K562 (cell line): ENCODE data around the gene ZBTB8B. TPM values are rescaled to one million over a fixed set of nuclear protein-coding genes. Genes with fewer than 3 reads are reported as not detected.

Source experiments
- ATF1 ChIP-seq, 2 experiments: fragments of 450-650 bp in 1 of 2; IDR thresholded peaks; 2 replicates each; pipeline ENCODE4 v1.6.1; 2016; ENCODE audit warnings: missing compliant biosample characterization in 1 of 2, missing genetic modification characterization in 1 of 2
- FOXA3 ChIP-seq, 2 experiments: fragments of 450-650 bp in 1 of 2; sonication (generic) in 1 of 2; formaldehyde crosslinking; IDR thresholded peaks in 1 of 2; conservative IDR thresholded peaks in 1 of 2; 2 replicates each; pipeline versions ENCODE4 v1.4.0 to v1.8.0; 2020 to 2022; ENCODE audit warnings: mild to moderate bottlenecking in 2 of 2, missing genetic modification reagents in 1 of 2
- HDAC8 ChIP-seq: fragments of 450-650 bp; IDR thresholded peaks from 2 replicates; pipeline ENCODE4 v1.6.1; 2016; ENCODE audit warnings: mild to moderate bottlenecking, missing genetic modification characterization, moderate library complexity, missing compliant biosample characterization
- JUNB ChIP-seq: fragments of 450-650 bp; formaldehyde crosslinking; conservative IDR thresholded peaks from 2 replicates; pipeline ENCODE4 v1.4.0; 2020; ENCODE audit warnings: mild to moderate bottlenecking
- MAFF ChIP-seq: IDR thresholded peaks from 2 replicates; pipeline ENCODE4 v1.6.1; 2012; ENCODE audit warnings: low read length, improper control_type of control experiment
- MECOM ChIP-seq: fragments of 250-450 bp; sonication (Bioruptor Pico); IDR thresholded peaks from 2 replicates; pipeline ENCODE4 v1.8.0; 2022; ENCODE audit warnings: inconsistent platforms
- PBX2 ChIP-seq, 2 experiments: IDR thresholded peaks in 1 of 2; conservative IDR thresholded peaks in 1 of 2; 2 replicates each; pipeline ENCODE4 v1.6.1; 2016; ENCODE audit warnings: low read depth in 2 of 2, mild to moderate bottlenecking in 1 of 2, missing compliant biosample characterization in 1 of 2, missing genetic modification characterization in 1 of 2, moderate library complexity in 1 of 2
- ZBTB40 ChIP-seq, 2 experiments: fragments of 450-650 bp in 1 of 2; sonication (generic) in 1 of 2; formaldehyde crosslinking in 1 of 2; IDR thresholded peaks; 2 replicates each; pipeline versions ENCODE4 v1.7.1 to v1.9.0; 2016 to 2022; ENCODE audit warnings: inconsistent platforms in 1 of 2, mild to moderate bottlenecking in 1 of 2, missing genetic modification reagents in 1 of 2
- ZNF444 ChIP-seq: fragments of 250-450 bp; sonication (Bioruptor Pico); IDR thresholded peaks from 2 replicates; pipeline ENCODE4 v1.4.0; 2020; ENCODE audit warnings: mild to moderate bottlenecking, moderate library complexity
- ZNF511 ChIP-seq: sonication (generic); formaldehyde crosslinking; IDR thresholded peaks from 2 replicates; pipeline ENCODE4 v1.8.0; 2022; ENCODE audit warnings: mild to moderate bottlenecking, missing genetic modification reagents
- polyA plus RNA-seq, 8 experiments: library from polyadenylated mRNA; depleted of rRNA in 4 of 8; stranded (reverse) in 5 of 8; unstranded in 3 of 8; fragments of >200 nt; fragmentation: Nextera tagmentation in 2 of 8; fragmentation: Illumina TruSeq in 1 of 8; extraction: Ambion mirVana in 2 of 8; extraction: Trizol in 1 of 8; gene quantifications; 2 replicates each; pipeline versions ENCODE4 v1.2.1 to v1.2.3, GENCODE V29; 2011 to 2014; ENCODE audit warnings: inconsistent platforms in 1 of 8, missing spikeins in 1 of 8
- total RNA-seq, 7 experiments: library from RNA; depleted of rRNA in 6 of 7; stranded (reverse); fragments of >200 nt in 6 of 7; fragmentation: Illumina TruSeq in 2 of 7; extraction: Trizol in 2 of 7; gene quantifications; 2 replicates each; pipeline versions ENCODE4 v1.2.1 to v1.2.3, GENCODE V29; 2011 to 2021; ENCODE audit warnings: low replicate concordance in 1 of 7
- TF ChIP-seq, protein P1 (sequence below): fragments of 250-450 bp; sonication (Bioruptor Pico); IDR thresholded peaks from 2 replicates; pipeline ENCODE4 v1.9.0; 2021; ENCODE audit warnings: mild to moderate bottlenecking

The ZBTB8B gene
- total and polyA plus RNA-seq, 9 of the 15 experiments (the other 6 are each of a cell fraction or from before 2014, with no cell fraction given) = not detected

GRCh38 chr1:32496127-32496526 is 31.3 kb downstream of the ZBTB8B start (continued):
- no peak for TF ChIP-seq MAFF
- TF ChIP-seq FOXA3 (CRISPR knock-in tag; conservative IDR thresholded peaks at IDR 0.05 in 1 of 2, IDR thresholded peaks at IDR 0.05 in 1 of 2) = 0 out of 4 replicates have a peak, but pooled peaks of 1 of the 2 experiments have one; percentile 9
- no peak for TF ChIP-seq HDAC8 (tag)
- no peak for TF ChIP-seq PBX2 (CRISPR knock-in tag; IDR thresholded peaks at IDR 0.05; ENCODE audit: low read depth)
- TF ChIP-seq PBX2 (tag; conservative IDR thresholded peaks at IDR 0.05; ENCODE audit: low read depth) = peak; percentile 58
- no peak for TF ChIP-seq ATF1 (CRISPR knock-in tag; IDR thresholded peaks at IDR 0.05)
- TF ChIP-seq ATF1 (tag; IDR thresholded peaks at IDR 0.05) = 0 out of 2 replicates have a peak, but pooled peaks have one; percentile 4
- peak; percentile 33 for TF ChIP-seq ZBTB40 (IDR thresholded peaks at IDR 0.05)
- no peak for TF ChIP-seq ZBTB40 (CRISPR knock-in tag; IDR thresholded peaks at IDR 0.05)
- peak; percentile 63; the same call in 1 of the 2 replicates for TF ChIP-seq ZNF444 (CRISPR knock-in tag)
- TF ChIP-seq JUNB (CRISPR knock-in tag) = 0 out of 2 replicates have a peak, but pooled peaks have one; percentile 32
- TF ChIP-seq, protein P1, sequence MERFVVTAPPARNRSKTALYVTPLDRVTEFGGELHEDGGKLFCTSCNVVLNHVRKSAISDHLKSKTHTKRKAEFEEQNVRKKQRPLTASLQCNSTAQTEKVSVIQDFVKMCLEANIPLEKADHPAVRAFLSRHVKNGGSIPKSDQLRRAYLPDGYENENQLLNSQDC (CRISPR knock-in tag) = no peak
- TF ChIP-seq ZNF511 (CRISPR knock-in tag) = no peak
- 0 out of 2 replicates have a peak, but pooled peaks have one; percentile 30 for TF ChIP-seq MECOM (CRISPR knock-in tag)
